ENCODE measurements around the gene NELL1. TPM values are rescaled to one million over a fixed set of nuclear protein-coding genes. Genes with fewer than 3 reads are reported as not detected.

Gene NELL1
- total and polyA plus RNA-seq, 7 donors: 0.34 to 1.1 (median 0.62) TPM; not detected in 3

DNA sequence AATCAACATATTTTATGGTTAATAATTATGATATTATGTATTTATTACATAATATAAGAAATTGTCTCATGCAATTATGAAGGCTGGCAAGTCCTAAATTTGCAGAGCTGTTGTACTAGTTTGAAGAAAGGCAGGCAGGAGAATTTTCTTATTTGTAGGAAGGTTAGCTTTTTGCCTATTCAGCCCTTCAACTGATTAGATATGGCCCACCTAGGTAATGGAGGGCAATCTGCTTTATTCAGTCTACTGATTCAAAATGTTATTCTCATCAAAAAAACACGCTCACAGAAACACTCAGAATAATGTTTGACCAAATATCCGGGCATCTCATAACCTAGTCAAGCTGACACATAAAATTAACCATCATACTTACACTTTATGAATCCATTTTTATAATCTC lies 589.0 kb downstream of the NELL1 start:
- Histone ChIP-seq H3K27me3 (no peaks in the 10 kb centered on the region), H3K4me3 (no peak overlapping the region), H3K36me3 (no peaks in the 10 kb centered on the region), H3K9me3 (no peaks in the 10 kb centered on the region), H3K27ac (no peak overlapping the region), H3K4me1 (no peaks in the 10 kb centered on the region)
- intact Hi-C loops (cut with DNase I): no loop called here
- 63 to 76% methylated on average over 2 of the region's 2 CpGs for WGBS, 2 donors
- TF ChIP-seq POLR2A (IDR thresholded peaks at IDR 0.05) (no peak), EP300 (IDR thresholded peaks at IDR 0.05) (no peak), POLR2AphosphoS5 (IDR thresholded peaks at IDR 0.05) (no peak)
- TF ChIP-seq, protein P1, sequence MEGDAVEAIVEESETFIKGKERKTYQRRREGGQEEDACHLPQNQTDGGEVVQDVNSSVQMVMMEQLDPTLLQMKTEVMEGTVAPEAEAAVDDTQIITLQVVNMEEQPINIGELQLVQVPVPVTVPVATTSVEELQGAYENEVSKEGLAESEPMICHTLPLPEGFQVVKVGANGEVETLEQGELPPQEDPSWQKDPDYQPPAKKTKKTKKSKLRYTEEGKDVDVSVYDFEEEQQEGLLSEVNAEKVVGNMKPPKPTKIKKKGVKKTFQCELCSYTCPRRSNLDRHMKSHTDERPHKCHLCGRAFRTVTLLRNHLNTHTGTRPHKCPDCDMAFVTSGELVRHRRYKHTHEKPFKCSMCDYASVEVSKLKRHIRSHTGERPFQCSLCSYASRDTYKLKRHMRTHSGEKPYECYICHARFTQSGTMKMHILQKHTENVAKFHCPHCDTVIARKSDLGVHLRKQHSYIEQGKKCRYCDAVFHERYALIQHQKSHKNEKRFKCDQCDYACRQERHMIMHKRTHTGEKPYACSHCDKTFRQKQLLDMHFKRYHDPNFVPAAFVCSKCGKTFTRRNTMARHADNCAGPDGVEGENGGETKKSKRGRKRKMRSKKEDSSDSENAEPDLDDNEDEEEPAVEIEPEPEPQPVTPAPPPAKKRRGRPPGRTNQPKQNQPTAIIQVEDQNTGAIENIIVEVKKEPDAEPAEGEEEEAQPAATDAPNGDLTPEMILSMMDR (IDR thresholded peaks at IDR 0.05): no peak
- DNase-seq: no peak

- Histone ChIP-seq H3K4me3 (no peak overlapping the region), H3K4me1 (no peaks in the 10 kb centered on the region), H3K27me3 (no peaks in the 10 kb centered on the region), H3K36me3 (no peaks in the 10 kb centered on the region), H3K9me3 (no peaks in the 10 kb centered on the region), H3K27ac (no peak overlapping the region)
- DNase-seq: no peak
- TF ChIP-seq POLR2A (IDR thresholded peaks at IDR 0.05) (no peak), POLR2AphosphoS5 (IDR thresholded peaks at IDR 0.05) (no peak), EP300 (IDR thresholded peaks at IDR 0.05) (no peak)
- TF ChIP-seq, protein P1 (IDR thresholded peaks at IDR 0.05): no peak
- intact Hi-C loops (cut with DNase I): no loop called here
Measured at GRCh38 chr11:21260101-21260500, 590.7 kb downstream of the NELL1 start.

GRCh38 chr11:21262992-21263391 lies 593.6 kb downstream of the NELL1 start:
- intact Hi-C loops (cut with DNase I): no loop called here
- TF ChIP-seq, protein P1 (IDR thresholded peaks at IDR 0.05): no peak
- TF ChIP-seq POLR2A (IDR thresholded peaks at IDR 0.05) (no peak), POLR2AphosphoS5 (IDR thresholded peaks at IDR 0.05) (no peak), EP300 (IDR thresholded peaks at IDR 0.05) (no peak)
- WGBS, 2 donors: 24 to 47% methylated on average over 4 of the region's 4 CpGs

GRCh38 chr11:21264125-21264524 lies 594.7 kb downstream of the NELL1 start:
- no peak overlapping the region for H3K4me3 ChIP-seq
- DNase-seq: no peak

More at GRCh38 chr11:21262992-21263391, 593.6 kb downstream of the NELL1 start:
- DNase-seq: no peak
- H3K36me3 ChIP-seq: no peaks in the 10 kb centered on the region
- no peaks in the 10 kb centered on the region for H3K9me3 ChIP-seq
- no peak overlapping the region for H3K4me3 ChIP-seq
- H3K27ac ChIP-seq: no peak overlapping the region
- H3K4me1 ChIP-seq: no peaks in the 10 kb centered on the region
- H3K27me3 ChIP-seq: no peaks in the 10 kb centered on the region

More at GRCh38 chr11:21264125-21264524, 594.7 kb downstream of the NELL1 start:
- TF ChIP-seq EP300 (IDR thresholded peaks at IDR 0.05) (no peak), POLR2AphosphoS5 (IDR thresholded peaks at IDR 0.05) (no peak), POLR2A (IDR thresholded peaks at IDR 0.05) (no peak)
- TF ChIP-seq, protein P1 (IDR thresholded peaks at IDR 0.05): no peak
- Histone ChIP-seq H3K27me3 (no peaks in the 10 kb centered on the region), H3K27ac (no peak overlapping the region), H3K4me1 (no peaks in the 10 kb centered on the region), H3K36me3 (no peaks in the 10 kb centered on the region), H3K9me3 (no peaks in the 10 kb centered on the region)
- 50 to 61% methylated on average over 1 of the region's 1 CpG for WGBS, 2 donors
- intact Hi-C loops (cut with DNase I): no loop called here
